ENCODE data around the gene PEAR1. TPM values are rescaled to one million over a fixed set of nuclear protein-coding genes. Genes with fewer than 3 reads are reported as not detected.

Gene PEAR1, protein sequence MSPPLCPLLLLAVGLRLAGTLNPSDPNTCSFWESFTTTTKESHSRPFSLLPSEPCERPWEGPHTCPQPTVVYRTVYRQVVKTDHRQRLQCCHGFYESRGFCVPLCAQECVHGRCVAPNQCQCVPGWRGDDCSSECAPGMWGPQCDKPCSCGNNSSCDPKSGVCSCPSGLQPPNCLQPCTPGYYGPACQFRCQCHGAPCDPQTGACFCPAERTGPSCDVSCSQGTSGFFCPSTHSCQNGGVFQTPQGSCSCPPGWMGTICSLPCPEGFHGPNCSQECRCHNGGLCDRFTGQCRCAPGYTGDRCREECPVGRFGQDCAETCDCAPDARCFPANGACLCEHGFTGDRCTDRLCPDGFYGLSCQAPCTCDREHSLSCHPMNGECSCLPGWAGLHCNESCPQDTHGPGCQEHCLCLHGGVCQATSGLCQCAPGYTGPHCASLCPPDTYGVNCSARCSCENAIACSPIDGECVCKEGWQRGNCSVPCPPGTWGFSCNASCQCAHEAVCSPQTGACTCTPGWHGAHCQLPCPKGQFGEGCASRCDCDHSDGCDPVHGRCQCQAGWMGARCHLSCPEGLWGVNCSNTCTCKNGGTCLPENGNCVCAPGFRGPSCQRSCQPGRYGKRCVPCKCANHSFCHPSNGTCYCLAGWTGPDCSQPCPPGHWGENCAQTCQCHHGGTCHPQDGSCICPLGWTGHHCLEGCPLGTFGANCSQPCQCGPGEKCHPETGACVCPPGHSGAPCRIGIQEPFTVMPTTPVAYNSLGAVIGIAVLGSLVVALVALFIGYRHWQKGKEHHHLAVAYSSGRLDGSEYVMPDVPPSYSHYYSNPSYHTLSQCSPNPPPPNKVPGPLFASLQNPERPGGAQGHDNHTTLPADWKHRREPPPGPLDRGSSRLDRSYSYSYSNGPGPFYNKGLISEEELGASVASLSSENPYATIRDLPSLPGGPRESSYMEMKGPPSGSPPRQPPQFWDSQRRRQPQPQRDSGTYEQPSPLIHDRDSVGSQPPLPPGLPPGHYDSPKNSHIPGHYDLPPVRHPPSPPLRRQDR
- 6.3 to 8.1 TPM (median 7.2 TPM) in 5 replicates for total RNA-seq (2022; extraction: Qiagen RNA extraction)

DNA sequence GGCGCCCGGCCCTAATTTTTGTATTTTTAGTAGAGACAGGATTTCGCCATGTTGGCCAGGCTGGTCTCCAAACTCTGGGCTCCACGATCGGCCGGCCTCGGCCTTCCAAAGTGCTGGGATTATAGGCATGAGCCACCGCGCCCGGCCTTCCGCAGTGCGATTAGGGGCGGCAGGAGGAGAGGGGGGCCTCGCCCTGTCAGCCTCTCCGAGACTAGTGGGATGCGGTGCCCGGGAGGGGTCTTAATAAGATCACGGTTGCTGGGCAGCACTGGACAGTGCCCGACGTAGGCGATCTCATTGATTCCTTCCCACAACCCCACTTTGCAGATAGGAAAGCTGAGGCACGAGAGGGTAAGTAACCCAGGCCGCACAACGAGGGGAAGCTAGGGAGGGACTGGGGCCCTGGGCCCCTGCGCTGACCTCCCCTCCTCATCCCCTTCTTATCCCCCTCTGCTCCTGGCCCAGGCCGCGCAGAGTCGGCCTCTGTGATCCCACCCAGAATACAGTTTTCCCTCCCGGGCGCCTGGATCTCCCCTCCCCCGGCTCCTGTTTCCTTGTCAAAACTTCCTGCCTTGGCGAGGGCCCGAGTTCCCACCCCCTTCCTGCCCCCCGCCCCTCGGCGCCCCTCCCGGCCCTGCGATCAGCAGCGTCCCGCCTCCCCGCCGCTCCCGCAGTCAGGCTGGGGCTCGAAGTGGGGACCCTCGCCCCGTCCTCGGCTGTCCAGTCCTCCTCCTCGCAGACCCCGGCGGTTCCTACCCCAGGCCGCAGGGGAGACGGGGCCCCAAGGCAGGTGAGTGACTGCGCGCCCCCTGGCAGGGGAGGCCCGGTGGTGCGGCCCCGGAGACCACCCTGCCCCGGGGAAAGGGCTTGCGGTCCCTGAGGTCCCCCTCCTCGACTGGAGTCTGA is at the start of gene PEAR1:
TSS of gene PEAR1 (plus strand) at position 671 of the 906 bp plus-strand sequence. CDS start 10,209 bp downstream, outside the sequence.

DNA sequence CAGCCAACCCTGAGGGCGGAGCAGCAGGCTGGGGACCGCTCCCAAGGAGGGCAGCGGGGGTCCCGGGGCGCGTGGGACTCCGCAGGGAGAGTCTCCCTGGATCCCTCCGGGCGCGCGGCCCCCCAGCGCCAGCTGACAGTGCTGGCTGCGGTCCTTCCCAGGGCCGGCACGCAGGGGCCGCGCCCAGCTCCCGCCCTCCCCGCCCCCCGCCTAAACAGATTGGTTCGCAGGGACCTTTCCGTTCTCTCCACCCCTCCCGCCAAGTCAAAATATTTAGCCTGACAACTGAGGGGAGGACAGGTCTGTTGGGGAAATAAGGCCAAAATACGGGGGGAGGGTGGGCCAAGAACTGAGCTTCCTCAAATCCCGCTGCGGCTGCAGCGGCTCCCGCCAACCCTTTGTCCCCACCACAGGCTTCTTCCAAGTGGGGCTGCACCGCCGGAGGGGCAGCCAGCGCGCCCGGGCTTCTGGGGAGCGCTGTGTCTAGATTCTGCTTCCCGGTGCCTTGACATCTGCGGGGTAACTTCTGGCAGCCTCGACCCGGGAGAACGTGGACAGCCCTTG is 34.5 kb upstream of the PEAR1 start, which contains the start of gene INSRR:
TSS of gene INSRR (minus strand) at position 159 of the 564 bp plus-strand sequence. CDS start 496 bp downstream, outside the sequence.

GRCh38 chr1:156860628-156861423 is 32.7 kb upstream of the PEAR1 start, which contains the start of gene NTRK1:
NTRK1 (plus strand) TSS chr1:156860865; CDS start chr1:156860935, 70 bp downstream.

GRCh38 chr1:156920233-156921052 is 26.9 kb downstream of the PEAR1 start, which contains the start of gene LRRC71:
LRRC71 (plus strand) TSS chr1:156920632; CDS start chr1:156920804, 172 bp downstream.

Other genes with a start within 250 kb of the PEAR1 start
- 0.98 to 1.4 TPM (median 1.2 TPM) in 5 replicates for gene NES, start 216.3 kb upstream of the PEAR1 start, total RNA-seq (2022; extraction: Qiagen RNA extraction)
- gene CRABP2, start 188.1 kb upstream of the PEAR1 start, total RNA-seq (2022; extraction: Qiagen RNA extraction) = 6.6 to 12.8 TPM (median 9.2 TPM) in 5 replicates
- gene METTL25B, start 165.2 kb upstream of the PEAR1 start, total RNA-seq (2022; extraction: Qiagen RNA extraction) = 16.9 to 25.5 TPM (median 23.9 TPM) in 5 replicates
- 39.5 to 50.4 TPM (median 42.7 TPM) in 5 replicates for gene ISG20L2, start 165.0 kb upstream of the PEAR1 start, total RNA-seq (2022; extraction: Qiagen RNA extraction)
- gene MRPL24, start 152.6 kb upstream of the PEAR1 start, total RNA-seq (2022; extraction: Qiagen RNA extraction) = 180 to 214 TPM (median 184 TPM) in 5 replicates
- gene HDGF, start 142.0 kb upstream of the PEAR1 start, total RNA-seq (2022; extraction: Qiagen RNA extraction) = 429 to 447 TPM (median 435 TPM) in 5 replicates
- gene PRCC, start 126.2 kb upstream of the PEAR1 start, total RNA-seq (2022; extraction: Qiagen RNA extraction) = 67.3 to 76.8 TPM (median 72.9 TPM) in 5 replicates
- 2.4 to 4.2 TPM (median 3.4 TPM) in 5 replicates for gene SH2D2A, start 76.9 kb upstream of the PEAR1 start, total RNA-seq (2022; extraction: Qiagen RNA extraction)
- gene INSRR, start 34.6 kb upstream of the PEAR1 start, total RNA-seq (2022; extraction: Qiagen RNA extraction) = not detected in 5 replicates
- gene NTRK1, start 32.9 kb upstream of the PEAR1 start, total RNA-seq (2022; extraction: Qiagen RNA extraction) = 0.08 to 0.18 TPM (median 0.13 TPM) in 3 of 5 replicates, not detected in the others
- 0.14 to 0.33 TPM (median 0.18 TPM) in 4 of 5 replicates, not detected in the other for gene LRRC71, start 26.9 kb downstream of the PEAR1 start, total RNA-seq (2022; extraction: Qiagen RNA extraction)
- gene ARHGEF11, start 152.0 kb downstream of the PEAR1 start, total RNA-seq (2022; extraction: Qiagen RNA extraction) = 15.1 to 17.7 TPM (median 17.3 TPM) in 5 replicates
- gene ETV3L, start 206.1 kb downstream of the PEAR1 start, total RNA-seq (2022; extraction: Qiagen RNA extraction) = not detected in 5 replicates
- 9.5 to 12.8 TPM (median 10.1 TPM) in 5 replicates for gene ETV3, start 244.7 kb downstream of the PEAR1 start, total RNA-seq (2022; extraction: Qiagen RNA extraction)

Measured in A549 treated with Mapracorat at 1 μM for 4 hours (cell line).